Thoracic aorta (tissue), 2 donors: ENCODE data around the gene RBM23. TPM values are rescaled to one million over a fixed set of nuclear protein-coding genes. Genes with fewer than 3 reads are reported as not detected.

Experiments used
- ATAC-seq: fragments of 150-250 bp; one replicate; pipeline ENCODE4 v1.8.0; 2017; ENCODE audit warnings: low read depth; ENCODE audit not compliant: insufficient number of reproducible peaks, low FRiP score
- DNase-seq: peaks from one replicate; pipeline ENCODE4 v3.0.0-alpha.2; 2020; ENCODE audit warnings: low spot score
- H3K27ac ChIP-seq, 2 donors: fragments of 200-600 bp; sonication (generic); 1 replicate in 1 of 2; 2 replicates in 1 of 2; pipeline ENCODE4 v1.5.1; 2016; ENCODE audit warnings: mild to moderate bottlenecking in 2 of 2, moderate library complexity in 2 of 2
- H3K27me3 ChIP-seq: fragments of 200-600 bp; sonication (generic); replicated peaks from 2 replicates; pipeline ENCODE4 v1.6.0; 2016; ENCODE audit warnings: mild to moderate bottlenecking; ENCODE audit not compliant: insufficient read depth
- H3K36me3 ChIP-seq: fragments of 200-600 bp; sonication (generic); one replicate; pipeline ENCODE4 v1.5.1; 2016
- H3K4me1 ChIP-seq, 2 donors: fragments of 200-600 bp; sonication (generic); 1 replicate in 1 of 2; 2 replicates in 1 of 2; pipeline versions ENCODE4 v1.5.1 to v1.6.0; 2016; ENCODE audit warnings: low read depth in 2 of 2, mild to moderate bottlenecking in 1 of 2; ENCODE audit not compliant: control insufficient read depth in 1 of 2
- H3K4me3 ChIP-seq: fragments of 200-600 bp; sonication (generic); 2 replicates; pipeline ENCODE4 v1.5.1; 2016; ENCODE audit warnings: mild to moderate bottlenecking
- H3K9me3 ChIP-seq: fragments of 200-600 bp; sonication (generic); 2 replicates; pipeline ENCODE4 v1.5.1; 2016
- CTCF ChIP-seq: fragments of 200-600 bp; sonication (generic); IDR thresholded peaks from one replicate; pipeline ENCODE4 v1.5.1; 2019; ENCODE audit warnings: antibody characterized with exemption
- total RNA-seq, 2 donors: library from RNA; depleted of rRNA; stranded (reverse); fragments of >200 nt; gene quantifications; one replicate each; pipeline versions ENCODE4 v1.1.0 to v1.2.3, GENCODE V29; 2016

RBM23 gene
- total RNA-seq, 2 donors from 2014 or later, result 75.9 to 731 TPM

- TF ChIP-seq CTCF, result no peak
- H3K27me3 ChIP-seq, result no peaks in the 10 kb centered on the region
- no peak overlapping the region for H3K4me3 ChIP-seq
- ATAC-seq (no peak), DNase-seq (no peak)
- H3K4me1 ChIP-seq, result peaks cover 2 to 7% of the 10 kb centered on the region in 2 donors
- no peak overlapping the region for H3K27ac ChIP-seq
- no peaks in the 10 kb centered on the region for H3K9me3 ChIP-seq
- H3K36me3 ChIP-seq, result no peaks in the 10 kb centered on the region
Observed at GRCh38 chr14:22892488-22892887, 26.5 kb downstream of the RBM23 start.

GRCh38 chr14:22890416-22890815, 28.5 kb downstream of the RBM23 start:
- H3K9me3 ChIP-seq, result no peaks in the 10 kb centered on the region
- DNase-seq, result no peak
- TF ChIP-seq CTCF, result no peak
- H3K36me3 ChIP-seq, result no peaks in the 10 kb centered on the region
- no peaks in the 10 kb centered on the region for H3K27me3 ChIP-seq
- no peak overlapping the region for H3K27ac ChIP-seq
- H3K4me3 ChIP-seq, result no peak overlapping the region
- H3K4me1 ChIP-seq, result peaks cover 4 to 20% of the 10 kb centered on the region in 2 donors
- no peak for ATAC-seq

GRCh38 chr14:22888662-22889061, 30.3 kb downstream of the RBM23 start:
- no peak overlapping the region for H3K27ac ChIP-seq
- DNase-seq, result no peak
- no peaks in the 10 kb centered on the region for H3K27me3 ChIP-seq
- H3K4me1 ChIP-seq, result peaks cover 4 to 20% of the 10 kb centered on the region in 2 donors
- H3K4me3 ChIP-seq, result no peak overlapping the region
- TF ChIP-seq CTCF, result no peak
- H3K36me3 ChIP-seq, result no peaks in the 10 kb centered on the region
- H3K9me3 ChIP-seq, result no peaks in the 10 kb centered on the region
- no peak for ATAC-seq

GRCh38 chr14:22887990-22888378, 31.0 kb downstream of the RBM23 start:
- peak overlapping the region; percentile 73 for H3K4me3 ChIP-seq
- no peak for TF ChIP-seq CTCF
- DNase-seq (no peak), ATAC-seq (no peak)
- H3K36me3 ChIP-seq, result no peaks in the 10 kb centered on the region
- peaks cover 4 to 20% of the 10 kb centered on the region in 2 donors for H3K4me1 ChIP-seq
- H3K9me3 ChIP-seq, result no peaks in the 10 kb centered on the region
- no peak overlapping the region for H3K27ac ChIP-seq
- H3K27me3 ChIP-seq, result no peaks in the 10 kb centered on the region

- no peak for DNase-seq
- no peaks in the 10 kb centered on the region for H3K27me3 ChIP-seq
- peak overlapping the region; percentile 73 for H3K4me3 ChIP-seq
- peaks cover 4 to 20% of the 10 kb centered on the region in 2 donors for H3K4me1 ChIP-seq
- peak overlapping the region; percentile 18 to 38 for H3K27ac ChIP-seq
- no peak for TF ChIP-seq CTCF
- peak; percentile 50 for ATAC-seq
- no peaks in the 10 kb centered on the region for H3K36me3 ChIP-seq
- H3K9me3 ChIP-seq, result no peaks in the 10 kb centered on the region
Observed at GRCh38 chr14:22887260-22887989, 31.5 kb downstream of the RBM23 start.
